HG02642 (cell line): ENCODE results near the gene LMBR1.
"Not testable (repeated sequence)": the region's sequence is repeated elsewhere in the genome, so short reads cannot be mapped to it uniquely, and the experiment has no call there.

Experiments
- ATAC-seq: cut with Tn5 transposase; IDR thresholded peaks from one replicate; pipeline ENCODE4 v1.9.1; 2021; ENCODE audit warnings: mild to moderate bottlenecking; ENCODE audit not compliant: unreplicated experiment, poor library complexity

LMBR1 gene

GRCh38 chr7:156907656-156908055, 14.7 kb upstream of the LMBR1 start:
- no peak for ATAC-seq

DNA sequence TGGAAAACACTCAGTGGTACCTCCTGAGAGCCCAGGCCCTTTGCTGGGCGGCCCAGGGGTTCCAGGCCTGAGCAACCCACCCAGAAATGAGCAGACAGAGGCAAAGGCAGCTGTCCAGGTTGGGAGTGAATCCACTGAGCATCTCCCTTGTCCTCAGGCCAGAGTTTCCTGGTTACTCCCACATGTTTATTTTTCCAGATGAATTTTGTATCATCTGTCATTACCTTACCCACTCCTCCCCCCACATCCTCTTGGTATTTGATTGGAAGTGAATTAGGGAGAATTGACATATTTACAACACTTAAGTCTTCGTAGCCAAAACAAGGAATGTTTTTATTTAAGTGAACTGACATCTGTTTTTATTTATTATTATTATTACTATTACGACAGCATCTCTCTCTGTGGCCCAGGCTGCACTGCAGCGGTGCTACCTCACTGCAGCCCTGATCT, 13.2 kb upstream of the LMBR1 start:
- ATAC-seq, result no peak

GRCh38 chr7:156903232-156903909, 10.4 kb upstream of the LMBR1 start:
- no peak for ATAC-seq

DNA sequence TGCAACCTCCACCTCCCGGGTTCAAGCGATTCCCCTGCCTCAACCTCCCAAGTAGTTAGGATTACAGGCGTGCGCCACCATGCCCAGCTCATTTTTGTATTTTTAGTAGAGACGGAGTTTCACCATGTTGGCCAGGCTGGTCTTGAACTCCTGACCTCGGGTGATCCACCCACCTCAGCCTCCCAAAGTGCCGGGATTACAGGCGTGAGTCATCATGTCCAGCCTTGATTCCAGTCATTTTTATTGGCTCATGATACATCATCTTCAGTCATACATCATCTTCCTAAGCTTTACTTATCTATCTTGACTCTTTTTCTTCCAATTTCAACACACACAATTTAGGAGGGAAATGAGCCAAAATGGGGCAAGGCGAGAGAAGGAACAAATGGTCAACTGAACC, 7.1 kb upstream of the LMBR1 start:
- not testable (repeated sequence) for ATAC-seq

DNA sequence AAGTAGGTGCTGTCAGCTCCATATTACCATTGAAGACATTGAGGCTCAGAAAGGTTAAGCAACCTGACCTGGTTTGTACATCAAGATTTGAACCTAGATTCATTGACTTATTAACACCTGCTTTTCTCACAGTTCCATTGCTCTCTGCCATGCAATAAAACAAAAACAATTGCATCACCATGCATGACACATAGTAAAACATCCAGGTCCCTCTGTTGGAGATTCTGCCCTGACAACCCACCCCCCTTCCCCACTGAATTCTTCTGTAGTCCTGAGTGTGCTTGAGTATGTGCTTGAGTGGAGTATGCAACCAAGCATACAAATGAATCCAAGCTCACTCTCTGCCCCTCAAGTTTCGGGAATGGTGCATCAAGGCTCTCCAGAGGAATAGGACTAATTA, 6.0 kb upstream of the LMBR1 start:
- no peak for ATAC-seq

DNA sequence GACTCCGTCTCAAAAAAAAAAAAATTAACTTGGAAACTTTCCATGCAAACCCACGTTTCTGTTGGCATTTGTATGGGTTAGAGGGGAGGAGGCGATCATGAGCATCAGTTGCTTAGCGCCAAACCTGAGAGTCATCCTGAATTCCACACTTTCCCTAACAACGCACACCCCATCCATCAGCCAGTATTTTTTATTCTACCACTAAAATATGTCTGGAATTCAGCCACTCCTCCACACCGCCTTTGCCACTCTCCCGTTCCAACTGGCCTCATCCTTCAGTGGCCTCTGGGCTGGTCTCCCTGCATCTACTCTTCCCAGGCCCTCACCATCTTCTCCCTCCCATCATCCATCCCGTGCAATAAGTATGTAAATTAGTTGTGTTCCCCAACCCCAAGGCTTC, 4.7 kb upstream of the LMBR1 start:
- no peak for ATAC-seq

DNA sequence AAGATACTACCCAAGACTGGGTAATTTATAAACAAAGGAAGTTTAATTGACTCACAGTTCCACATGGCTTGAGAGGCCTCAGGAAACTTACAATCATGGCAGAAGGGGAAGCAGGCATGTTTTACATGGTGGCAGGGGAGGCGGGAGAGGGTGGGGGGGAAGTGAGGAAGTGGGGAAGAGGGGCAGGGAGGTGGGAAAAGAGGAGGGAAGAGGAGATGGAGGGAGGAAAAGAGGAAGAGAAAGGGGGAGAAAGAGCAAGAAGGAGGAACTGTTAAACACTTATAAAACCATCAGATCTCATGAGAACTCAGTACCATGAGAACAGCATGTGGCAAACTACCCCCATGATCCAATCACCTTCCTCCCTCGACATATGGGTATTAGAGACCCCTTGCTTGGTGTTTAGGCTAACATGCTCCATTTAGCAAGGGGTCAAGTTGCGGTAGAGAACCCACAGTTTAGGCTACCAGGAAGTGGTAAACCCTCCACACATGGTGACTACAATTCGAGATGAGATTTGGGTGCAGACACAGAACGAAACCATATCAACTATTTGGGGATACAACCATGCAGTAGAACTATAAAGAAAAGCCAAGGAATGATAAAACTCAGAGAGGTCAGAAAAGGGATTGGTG, 3.5 kb upstream of the LMBR1 start:
- no peak for ATAC-seq

- no peak for ATAC-seq
Measured at GRCh38 chr7:156895024-156895780, 2.2 kb upstream of the LMBR1 start.

GRCh38 chr7:156892081-156892800, 742 bp downstream of the LMBR1 start:
- ATAC-seq, result peak; percentile 27

DNA sequence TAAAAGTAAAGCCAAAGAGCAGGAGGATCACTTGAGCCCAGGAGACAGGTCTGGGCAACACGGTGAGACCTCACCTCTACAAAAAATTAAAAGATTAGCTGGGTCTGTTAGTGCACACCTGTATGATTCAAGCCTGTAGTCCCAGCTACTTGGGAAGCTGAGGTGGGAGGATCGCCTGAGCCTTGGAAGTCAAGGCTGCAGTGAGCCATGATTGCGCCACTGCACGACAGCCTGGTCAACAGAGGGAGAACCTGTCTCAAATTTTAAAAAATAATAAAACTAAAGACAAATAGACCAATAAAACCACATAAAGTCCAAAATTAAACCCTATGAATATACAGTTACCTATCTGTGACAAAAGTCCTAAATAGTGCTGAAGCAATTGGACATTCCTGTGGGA, 3.2 kb downstream of the LMBR1 start:
- no peak for ATAC-seq

GRCh38 chr7:156889089-156889488, 3.9 kb downstream of the LMBR1 start:
- no peak for ATAC-seq

DNA sequence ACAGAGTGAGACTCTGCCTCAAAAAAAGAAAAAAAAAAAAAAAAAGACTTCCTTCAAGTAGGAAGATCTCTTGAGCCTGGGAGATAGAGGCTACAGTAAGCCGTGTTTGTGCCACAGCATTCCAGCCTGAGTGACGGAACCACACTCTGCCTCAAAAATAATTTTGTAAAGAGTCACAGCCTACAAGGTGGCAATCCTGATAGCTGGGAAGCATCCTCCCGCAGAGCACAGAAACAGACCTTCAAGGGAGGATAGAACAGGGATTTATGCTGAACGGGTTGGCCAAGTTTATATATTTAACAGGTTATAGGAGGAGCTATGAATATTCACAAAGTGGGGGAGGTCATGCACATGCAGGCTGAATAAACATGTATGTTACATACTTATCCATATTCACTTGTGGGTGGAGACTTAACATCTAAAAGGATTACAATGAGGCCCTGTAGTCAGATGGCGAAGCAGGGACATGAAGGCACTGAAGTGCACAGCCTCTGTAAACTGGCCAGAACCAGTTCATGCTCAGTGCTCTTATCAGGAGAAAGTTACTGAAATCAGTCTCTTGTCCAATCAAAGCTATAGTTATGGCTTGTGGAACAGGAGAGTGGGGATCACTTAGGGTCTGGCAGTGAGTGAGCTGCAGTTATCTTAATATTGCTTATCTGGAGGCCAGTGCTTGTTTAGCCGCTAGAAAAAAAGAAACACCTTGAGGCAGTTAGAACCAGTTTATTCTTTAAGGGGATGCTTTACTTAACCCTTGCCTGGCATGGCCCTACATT, 6.8 kb downstream of the LMBR1 start:
- ATAC-seq, result no peak

- no peak for ATAC-seq
Measured at GRCh38 chr7:156881679-156882078, 11.3 kb downstream of the LMBR1 start.

GRCh38 chr7:156875766-156876165, 17.2 kb downstream of the LMBR1 start:
- no peak for ATAC-seq

DNA sequence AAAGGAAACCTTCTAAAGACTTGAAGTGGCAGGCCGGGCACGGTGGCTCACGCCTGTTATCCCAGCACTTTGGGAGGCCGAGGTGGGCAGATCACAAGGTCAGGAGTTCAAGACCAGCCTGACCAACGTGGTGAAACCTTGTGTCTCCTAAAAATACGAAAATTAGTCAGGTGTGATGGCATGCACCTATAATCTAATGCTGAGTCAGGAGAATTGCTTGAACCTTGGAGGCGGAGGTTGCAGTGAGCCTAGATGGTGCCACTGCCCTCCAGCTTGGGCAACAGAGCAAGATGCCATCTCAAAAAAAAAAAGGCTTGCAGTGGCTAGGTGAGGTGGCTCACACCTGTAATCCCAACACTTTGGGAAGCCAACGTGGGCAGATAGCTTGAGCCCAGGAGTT, 24.6 kb downstream of the LMBR1 start:
- not testable (repeated sequence) for ATAC-seq

GRCh38 chr7:156865493-156865892, 27.5 kb downstream of the LMBR1 start:
- no peak for ATAC-seq

DNA sequence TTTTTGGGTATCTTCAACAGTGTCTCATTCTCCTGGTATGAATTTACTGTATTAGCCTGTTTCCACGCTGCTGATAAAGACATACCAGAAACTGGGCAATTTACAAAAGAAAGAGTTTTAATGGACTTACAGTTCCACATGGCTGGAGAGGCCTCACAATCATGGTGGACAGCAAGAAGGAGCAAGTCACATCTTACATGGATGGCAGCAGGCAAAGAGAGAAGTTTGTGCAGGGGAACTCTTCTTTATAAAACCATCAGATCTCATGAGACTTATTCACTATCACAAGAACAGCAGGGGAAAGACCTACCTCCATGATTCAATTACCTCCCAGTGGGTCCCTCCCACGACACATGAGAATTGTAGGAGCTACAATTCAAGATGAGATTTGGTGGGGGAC, 31.0 kb downstream of the LMBR1 start:
- ATAC-seq, result not testable (repeated sequence)

- no peak for ATAC-seq
Measured at GRCh38 chr7:156861212-156861611, 31.8 kb downstream of the LMBR1 start.

DNA sequence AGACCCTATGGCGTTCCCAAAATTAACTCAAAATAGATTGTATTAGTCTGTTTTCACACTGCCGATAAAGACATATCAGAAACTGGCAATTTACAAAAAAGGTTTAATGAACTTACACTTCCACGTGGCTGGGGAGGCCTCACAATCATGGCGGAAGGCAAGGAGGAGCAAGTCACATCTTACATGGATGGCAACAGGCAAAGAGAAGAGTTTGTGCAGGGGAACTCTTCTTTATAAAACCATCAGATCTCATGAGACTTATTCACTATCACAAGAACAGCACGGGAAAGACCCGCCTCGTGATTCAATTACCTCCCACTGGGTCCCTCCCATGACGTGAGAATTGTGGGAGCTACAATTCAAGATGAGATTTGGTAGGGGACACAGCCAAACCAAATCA, 32.9 kb downstream of the LMBR1 start:
- not testable (repeated sequence) for ATAC-seq

GRCh38 chr7:156858523-156858922, 34.5 kb downstream of the LMBR1 start:
- no peak for ATAC-seq
